ENCODE measurements around the gene KIF19. TPM values are rescaled to one million over a fixed set of nuclear protein-coding genes. Genes with fewer than 3 reads are reported as not detected.

Gene KIF19
- total RNA-seq, 4 donors from 2014 or later = 1.4 to 4.4 (median 1.8) TPM

- in situ Hi-C loops (cut with MboI; ENCODE audit: low pct_ligation_motif_present in 1 of 4, low pct_unique_long_range_greater_than_20kb in 1 of 4, low sequenced_read_pairs in 3 of 4) = loop anchor here in 3 of 4 donors (10.0 to 25.0 kb wide), 2 partner anchors 64 to 157 kb away; partner anchors contain the start of genes RPL38 (in 2 of the 3) and TTYH2 (in 2 of the 3)
- Histone ChIP-seq H3K4me1 (peaks cover 3 to 22% (median 19%) of the 10 kb centered on the region in 4 donors), H3K27ac (no peak overlapping the region), H3K36me3 (no peaks in the 10 kb centered on the region), H3K27me3 (no peaks in the 10 kb centered on the region), H3K4me3 (no peak overlapping the region), H3K9me3 (no peaks in the 10 kb centered on the region)
- intact Hi-C loops (cut with DNase I; ENCODE audit: low total_unique reads) = loop anchor here (10.0 kb wide), 1 partner anchor 164 kb away; the partner anchor contains the start of gene RPL38
- TF ChIP-seq, protein P1, sequence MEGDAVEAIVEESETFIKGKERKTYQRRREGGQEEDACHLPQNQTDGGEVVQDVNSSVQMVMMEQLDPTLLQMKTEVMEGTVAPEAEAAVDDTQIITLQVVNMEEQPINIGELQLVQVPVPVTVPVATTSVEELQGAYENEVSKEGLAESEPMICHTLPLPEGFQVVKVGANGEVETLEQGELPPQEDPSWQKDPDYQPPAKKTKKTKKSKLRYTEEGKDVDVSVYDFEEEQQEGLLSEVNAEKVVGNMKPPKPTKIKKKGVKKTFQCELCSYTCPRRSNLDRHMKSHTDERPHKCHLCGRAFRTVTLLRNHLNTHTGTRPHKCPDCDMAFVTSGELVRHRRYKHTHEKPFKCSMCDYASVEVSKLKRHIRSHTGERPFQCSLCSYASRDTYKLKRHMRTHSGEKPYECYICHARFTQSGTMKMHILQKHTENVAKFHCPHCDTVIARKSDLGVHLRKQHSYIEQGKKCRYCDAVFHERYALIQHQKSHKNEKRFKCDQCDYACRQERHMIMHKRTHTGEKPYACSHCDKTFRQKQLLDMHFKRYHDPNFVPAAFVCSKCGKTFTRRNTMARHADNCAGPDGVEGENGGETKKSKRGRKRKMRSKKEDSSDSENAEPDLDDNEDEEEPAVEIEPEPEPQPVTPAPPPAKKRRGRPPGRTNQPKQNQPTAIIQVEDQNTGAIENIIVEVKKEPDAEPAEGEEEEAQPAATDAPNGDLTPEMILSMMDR (IDR thresholded peaks at IDR 0.05) = no peak
- no peak for TF ChIP-seq POLR2A (IDR thresholded peaks at IDR 0.05)
- no peak for TF ChIP-seq EP300 (IDR thresholded peaks at IDR 0.05; ENCODE audit: low read depth)
- no peak for TF ChIP-seq POLR2AphosphoS5 (IDR thresholded peaks at IDR 0.05)
- 42% methylated on average over 10 of the region's 10 CpGs; no CpG with 5 or more reads in 1 of the 2 donors for WGBS, 2 donors (ENCODE audit: low coverage in 1 of 2)
- peak; percentile 51 for DNase-seq
Measured at GRCh38 chr17:74369221-74369620, 43.2 kb downstream of the KIF19 start.

DNA sequence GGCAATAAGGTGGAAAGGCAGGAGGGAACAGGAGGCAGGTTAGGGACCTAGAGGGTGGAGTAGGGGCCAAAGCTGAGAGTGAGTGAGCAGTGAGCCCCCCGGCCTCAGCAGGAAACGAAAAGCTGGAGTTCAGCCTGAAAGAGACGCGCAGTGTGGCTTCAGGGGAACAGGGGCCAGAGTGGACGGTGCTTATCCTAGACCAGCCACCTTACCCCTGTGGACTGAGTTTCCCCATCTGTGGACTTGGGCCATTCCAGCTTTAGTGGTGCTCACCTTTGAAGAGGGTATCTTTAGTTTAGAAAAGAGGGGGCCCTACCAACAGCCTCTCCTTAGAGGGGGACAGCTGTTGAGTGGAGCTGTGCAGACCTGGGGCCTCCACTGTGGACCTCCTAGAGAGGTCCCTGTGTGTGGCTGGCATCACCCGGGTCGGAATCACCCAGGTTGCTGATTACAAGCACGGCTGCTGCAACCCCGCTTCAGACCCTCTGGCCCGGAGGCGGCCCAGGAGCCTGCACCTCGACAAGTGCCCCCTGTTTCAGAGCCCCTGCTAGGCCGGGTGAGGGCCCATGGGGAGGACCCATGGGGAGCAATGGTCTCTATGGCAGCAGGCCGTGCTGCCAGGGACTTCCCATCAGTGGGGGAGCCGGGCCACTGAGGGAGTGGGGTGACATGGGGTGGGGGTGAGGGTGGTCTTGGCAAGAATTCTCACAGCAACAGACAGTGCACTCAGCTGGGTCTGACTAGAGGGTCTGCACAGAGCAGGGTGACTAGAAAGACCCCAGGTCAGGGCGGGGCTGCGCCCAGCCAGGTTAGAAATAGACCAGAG is 43.9 kb downstream of the KIF19 start:
- Histone ChIP-seq H3K27ac (no peak overlapping the region), H3K27me3 (no peaks in the 10 kb centered on the region), H3K4me3 (no peak overlapping the region), H3K9me3 (no peaks in the 10 kb centered on the region), H3K4me1 (peaks cover 3 to 24% (median 20%) of the 10 kb centered on the region in 4 donors), H3K36me3 (no peaks in the 10 kb centered on the region)
- in situ Hi-C loops (cut with MboI; ENCODE audit: low pct_ligation_motif_present in 1 of 4, low pct_unique_long_range_greater_than_20kb in 1 of 4, low sequenced_read_pairs in 3 of 4) = loop anchor here in 3 of 4 donors (10.0 to 25.0 kb wide), 2 partner anchors 65 to 158 kb away; partner anchors contain the start of genes RPL38 (in 2 of the 3) and TTYH2 (in 2 of the 3)
- no peak for DNase-seq
- intact Hi-C loops (cut with DNase I; ENCODE audit: low total_unique reads) = loop anchor here (10.0 kb wide), 1 partner anchor 165 kb away; the partner anchor contains the start of gene RPL38
- TF ChIP-seq POLR2A (IDR thresholded peaks at IDR 0.05) = no peak
- no peak for TF ChIP-seq POLR2AphosphoS5 (IDR thresholded peaks at IDR 0.05)
- TF ChIP-seq EP300 (IDR thresholded peaks at IDR 0.05; ENCODE audit: low read depth) = no peak
- TF ChIP-seq, protein P1 (IDR thresholded peaks at IDR 0.05) = no peak
- WGBS, 2 donors (ENCODE audit: low coverage in 1 of 2) = 92 to 100% methylated on average over 1 to 15 of the region's 17 CpGs

DNA sequence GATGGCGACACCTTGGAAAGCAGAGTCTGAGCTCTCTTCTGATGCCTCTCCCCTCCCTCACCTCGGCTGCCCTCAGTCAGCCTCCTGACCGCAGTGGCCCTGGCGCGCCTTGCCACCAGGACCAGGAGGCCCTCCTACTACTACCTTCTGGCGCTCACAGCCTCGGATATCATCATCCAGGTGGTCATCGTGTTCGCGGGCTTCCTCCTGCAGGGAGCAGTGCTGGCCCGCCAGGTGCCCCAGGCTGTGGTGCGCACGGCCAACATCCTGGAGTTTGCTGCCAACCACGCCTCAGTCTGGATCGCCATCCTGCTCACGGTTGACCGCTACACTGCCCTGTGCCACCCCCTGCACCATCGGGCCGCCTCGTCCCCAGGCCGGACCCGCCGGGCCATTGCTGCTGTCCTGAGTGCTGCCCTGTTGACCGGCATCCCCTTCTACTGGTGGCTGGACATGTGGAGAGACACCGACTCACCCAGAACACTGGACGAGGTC is 45.7 kb downstream of the KIF19 start:
- no peak for DNase-seq
- Histone ChIP-seq H3K4me1 (peaks cover 3 to 24% (median 20%) of the 10 kb centered on the region in 4 donors), H3K27ac (no peak overlapping the region), H3K36me3 (no peaks in the 10 kb centered on the region), H3K27me3 (no peaks in the 10 kb centered on the region), H3K9me3 (no peaks in the 10 kb centered on the region), H3K4me3 (no peak overlapping the region)
- in situ Hi-C loops (cut with MboI; ENCODE audit: low pct_ligation_motif_present in 1 of 4, low pct_unique_long_range_greater_than_20kb in 1 of 4, low sequenced_read_pairs in 3 of 4) (loop anchor here in 2 of 4 donors (25.0 kb wide), 1 partner anchor 159 kb away; the partner anchor contains the start of genes RPL38 (in 2 of the 2) and TTYH2 (in 2 of the 2)), intact Hi-C loops (cut with DNase I; ENCODE audit: low total_unique reads) (no loop called here)
- TF ChIP-seq POLR2AphosphoS5 (IDR thresholded peaks at IDR 0.05) = no peak
- TF ChIP-seq EP300 (IDR thresholded peaks at IDR 0.05; ENCODE audit: low read depth) = no peak
- no peak for TF ChIP-seq POLR2A (IDR thresholded peaks at IDR 0.05)
- WGBS, 2 donors (ENCODE audit: low coverage in 1 of 2) = 96 to 100% methylated on average over 1 to 26 of the region's 26 CpGs

- Histone ChIP-seq H3K9me3 (no peaks in the 10 kb centered on the region), H3K27ac (no peak overlapping the region), H3K27me3 (no peaks in the 10 kb centered on the region), H3K4me3 (no peak overlapping the region), H3K36me3 (no peaks in the 10 kb centered on the region), H3K4me1 (peaks cover 3 to 24% (median 20%) of the 10 kb centered on the region in 4 donors)
- in situ Hi-C loops (cut with MboI; ENCODE audit: low pct_ligation_motif_present in 1 of 4, low pct_unique_long_range_greater_than_20kb in 1 of 4, low sequenced_read_pairs in 3 of 4) (loop anchor here in 2 of 4 donors (25.0 kb wide), 1 partner anchor 160 kb away; the partner anchor contains the start of genes RPL38 (in 2 of the 2) and TTYH2 (in 2 of the 2)), intact Hi-C loops (cut with DNase I; ENCODE audit: low total_unique reads) (no loop called here)
- TF ChIP-seq POLR2AphosphoS5 (IDR thresholded peaks at IDR 0.05) (no peak), POLR2A (IDR thresholded peaks at IDR 0.05) (no peak), EP300 (IDR thresholded peaks at IDR 0.05; ENCODE audit: low read depth) (no peak)
- TF ChIP-seq, protein P1 (IDR thresholded peaks at IDR 0.05) = no peak
- no peak for DNase-seq
- WGBS, 2 donors (ENCODE audit: low coverage in 1 of 2) = 89% methylated on average over 9 of the region's 9 CpGs; no CpG with 5 or more reads in 1 of the 2 donors
Measured at GRCh38 chr17:74372426-74372825, 46.4 kb downstream of the KIF19 start.
